Measurements from ENCODE around the gene TUBB1. TPM values are rescaled to one million over a fixed set of nuclear protein-coding genes. Genes with fewer than 3 reads are reported as not detected.

The TUBB1 gene
- total RNA-seq, 2 donors from 2014 or later, result not detected

- no peaks in the 10 kb centered on the region for H3K9me3 ChIP-seq (ENCODE audit: control insufficient read depth, low read length)
- Mint-ChIP-seq H3K36me3 (ENCODE audit: low read depth) (no peaks in the 10 kb centered on the region), H3K27me3 (ENCODE audit: insufficient read depth) (peaks cover 42% of the 10 kb centered on the region), H3K27ac (no peak overlapping the region), H3K9me3 (no peaks in the 10 kb centered on the region), H3K4me1 (peaks cover 9% of the 10 kb centered on the region), H3K4me3 (no peak overlapping the region)
- no peak overlapping the region for H3K9ac ChIP-seq (ENCODE audit: extremely low read depth, low read length, poor library complexity, severe bottlenecking)
- TF ChIP-seq, protein P1, sequence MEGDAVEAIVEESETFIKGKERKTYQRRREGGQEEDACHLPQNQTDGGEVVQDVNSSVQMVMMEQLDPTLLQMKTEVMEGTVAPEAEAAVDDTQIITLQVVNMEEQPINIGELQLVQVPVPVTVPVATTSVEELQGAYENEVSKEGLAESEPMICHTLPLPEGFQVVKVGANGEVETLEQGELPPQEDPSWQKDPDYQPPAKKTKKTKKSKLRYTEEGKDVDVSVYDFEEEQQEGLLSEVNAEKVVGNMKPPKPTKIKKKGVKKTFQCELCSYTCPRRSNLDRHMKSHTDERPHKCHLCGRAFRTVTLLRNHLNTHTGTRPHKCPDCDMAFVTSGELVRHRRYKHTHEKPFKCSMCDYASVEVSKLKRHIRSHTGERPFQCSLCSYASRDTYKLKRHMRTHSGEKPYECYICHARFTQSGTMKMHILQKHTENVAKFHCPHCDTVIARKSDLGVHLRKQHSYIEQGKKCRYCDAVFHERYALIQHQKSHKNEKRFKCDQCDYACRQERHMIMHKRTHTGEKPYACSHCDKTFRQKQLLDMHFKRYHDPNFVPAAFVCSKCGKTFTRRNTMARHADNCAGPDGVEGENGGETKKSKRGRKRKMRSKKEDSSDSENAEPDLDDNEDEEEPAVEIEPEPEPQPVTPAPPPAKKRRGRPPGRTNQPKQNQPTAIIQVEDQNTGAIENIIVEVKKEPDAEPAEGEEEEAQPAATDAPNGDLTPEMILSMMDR (conservative IDR thresholded peaks at IDR 0.05), result no peak
- DNase-seq, result no peak
- peaks cover 2% of the 10 kb centered on the region for H3K27me3 ChIP-seq (ENCODE audit: control insufficient read depth, insufficient read depth, low read length, poor library complexity, severe bottlenecking)
- no peak overlapping the region for H3K4me3 ChIP-seq (ENCODE audit: low read length)
- no peaks in the 10 kb centered on the region for H3K36me3 ChIP-seq (ENCODE audit: control insufficient read depth, insufficient read depth, low read length)
- no peak overlapping the region for H3K27ac ChIP-seq (ENCODE audit: low read depth, low read length)
- 91 to 92% methylated on average over 5 to 13 of the region's 13 CpGs for WGBS, 2 experiments (ENCODE audit: insufficient coverage in 1 of 2, insufficient read length in 1 of 2)
- no peaks in the 10 kb centered on the region for H3K4me1 ChIP-seq (ENCODE audit: control insufficient read depth, insufficient read depth, low read length)
These were observed 5.1 kb upstream of the TUBB1 start for GRCh38 chr20:59013959-59014608.

- TF ChIP-seq, protein P1 (conservative IDR thresholded peaks at IDR 0.05), result no peak
- Mint-ChIP-seq H3K4me1 (peaks cover 9% of the 10 kb centered on the region), H3K36me3 (ENCODE audit: low read depth) (no peaks in the 10 kb centered on the region), H3K4me3 (no peak overlapping the region), H3K27me3 (ENCODE audit: insufficient read depth) (peaks cover 38% of the 10 kb centered on the region), H3K9me3 (no peaks in the 10 kb centered on the region), H3K27ac (no peak overlapping the region)
- no peak overlapping the region for H3K9ac ChIP-seq (ENCODE audit: extremely low read depth, low read length, poor library complexity, severe bottlenecking)
- H3K27me3 ChIP-seq (ENCODE audit: control insufficient read depth, insufficient read depth, low read length, poor library complexity, severe bottlenecking), result no peaks in the 10 kb centered on the region
- no peak for DNase-seq
- no peaks in the 10 kb centered on the region for H3K9me3 ChIP-seq (ENCODE audit: control insufficient read depth, low read length)
- H3K36me3 ChIP-seq (ENCODE audit: control insufficient read depth, insufficient read depth, low read length), result no peaks in the 10 kb centered on the region
- no peak overlapping the region for H3K4me3 ChIP-seq (ENCODE audit: low read length)
- 95 to 97% methylated on average over 11 to 17 of the region's 17 CpGs for WGBS, 2 experiments (ENCODE audit: insufficient coverage in 1 of 2, insufficient read length in 1 of 2)
- no peaks in the 10 kb centered on the region for H3K4me1 ChIP-seq (ENCODE audit: control insufficient read depth, insufficient read depth, low read length)
- H3K27ac ChIP-seq (ENCODE audit: low read depth, low read length), result peak overlapping the region; percentile 24
These were observed 4.4 kb upstream of the TUBB1 start for GRCh38 chr20:59014680-59015389.

DNA sequence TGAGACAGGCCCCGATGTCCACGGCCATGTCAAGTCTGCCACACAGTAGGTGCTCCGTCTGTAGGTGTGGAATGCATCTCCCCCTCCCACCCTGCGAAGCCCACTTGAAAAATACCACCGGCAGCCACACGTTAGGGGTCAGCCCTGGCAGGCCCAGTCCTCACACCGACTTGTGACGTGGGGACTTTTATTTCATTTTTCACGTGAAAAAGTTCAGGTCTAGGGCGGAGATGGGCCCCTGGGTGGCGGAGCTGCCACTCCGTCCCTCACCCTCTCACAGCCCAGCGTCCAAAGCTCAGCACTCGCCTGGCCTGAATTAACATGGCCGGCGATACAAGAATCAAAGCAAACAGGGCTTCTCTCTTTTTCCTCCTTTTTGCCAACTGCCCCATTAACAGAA is 3.8 kb upstream of the TUBB1 start:
- Histone ChIP-seq H3K9me3 (ENCODE audit: control insufficient read depth, low read length) (no peaks in the 10 kb centered on the region), H3K27me3 (ENCODE audit: control insufficient read depth, insufficient read depth, low read length, poor library complexity, severe bottlenecking) (no peaks in the 10 kb centered on the region), H3K4me3 (ENCODE audit: low read length) (no peak overlapping the region), H3K9ac (ENCODE audit: extremely low read depth, low read length, poor library complexity, severe bottlenecking) (no peak overlapping the region), H3K36me3 (ENCODE audit: control insufficient read depth, insufficient read depth, low read length) (no peaks in the 10 kb centered on the region), H3K27ac (ENCODE audit: low read depth, low read length) (no peak overlapping the region), H3K4me1 (ENCODE audit: control insufficient read depth, insufficient read depth, low read length) (no peaks in the 10 kb centered on the region)
- TF ChIP-seq, protein P1 (conservative IDR thresholded peaks at IDR 0.05), result no peak
- Mint-ChIP-seq H3K36me3 (ENCODE audit: low read depth) (no peaks in the 10 kb centered on the region), H3K4me3 (no peak overlapping the region), H3K27ac (no peak overlapping the region), H3K27me3 (ENCODE audit: insufficient read depth) (peaks cover 32% of the 10 kb centered on the region), H3K9me3 (no peaks in the 10 kb centered on the region), H3K4me1 (peaks cover 9% of the 10 kb centered on the region)
- DNase-seq, result no peak
- 88 to 92% methylated on average over 12 to 16 of the region's 16 CpGs for WGBS, 2 experiments (ENCODE audit: insufficient coverage in 1 of 2, insufficient read length in 1 of 2)
